Skin of body (tissue), 2 donors: ENCODE data around the gene ANGPTL4. TPM values are rescaled to one million over a fixed set of nuclear protein-coding genes. Genes with fewer than 3 reads are reported as not detected.
"Not testable (repeated sequence)": the region's sequence is repeated elsewhere in the genome, so short reads cannot be mapped to it uniquely, and the experiment has no call there.

ENCODE experiments used
- DNase-seq: peaks from one replicate; lab custom pipeline; 2025; lab: John Stamatoyannopoulos, UW
- total RNA-seq: library from RNA; depleted of rRNA; stranded (reverse); fragments of >200 nt; gene quantifications from one replicate; pipeline ENCODE4 v1.2.3, GENCODE V29; 2014

Gene ANGPTL4
- total RNA-seq, result 5.8 TPM

- no peak for DNase-seq
These were observed at the start of gene ANGPTL4 for GRCh38 chr19:8363803-8364771. Gene ANGPTL4 (plus strand): TSS chr19:8364155. CDS start chr19:8364322, 167 bp downstream.

- DNase-seq, result not testable (repeated sequence)
These were observed 48.8 kb upstream of the ANGPTL4 start for GRCh38 chr19:8314981-8315640.

GRCh38 chr19:8316351-8317125, 47.4 kb upstream of the ANGPTL4 start:
- no peak for DNase-seq

- DNase-seq, result not testable (repeated sequence)
These were observed 45.1 kb upstream of the ANGPTL4 start for GRCh38 chr19:8318835-8319234.

GRCh38 chr19:8319807-8320520, 44.0 kb upstream of the ANGPTL4 start:
- no peak for DNase-seq

GRCh38 chr19:8320564-8321066, 43.3 kb upstream of the ANGPTL4 start:
- no peak for DNase-seq

- DNase-seq, result peak; percentile 97
These were observed 42.6 kb upstream of the ANGPTL4 start, which contains the start of the genes NDUFA7 and RPS28 for GRCh38 chr19:8321067-8321985. Gene NDUFA7 (minus strand): TSS chr19:8321375. CDS start chr19:8321358, 17 bp downstream. Gene RPS28 (plus strand): TSS chr19:8321496. CDS start chr19:8321531, 35 bp downstream.

- no peak for DNase-seq
These were observed 41.8 kb upstream of the ANGPTL4 start for GRCh38 chr19:8321986-8322637.

GRCh38 chr19:8322638-8322997, 41.3 kb upstream of the ANGPTL4 start:
- DNase-seq, result no peak

- no peak for DNase-seq
These were observed 40.2 kb upstream of the ANGPTL4 start for GRCh38 chr19:8323781-8324185.

- DNase-seq, result no peak
These were observed 39.5 kb upstream of the ANGPTL4 start for GRCh38 chr19:8324186-8325050.

- no peak for DNase-seq
These were observed 38.5 kb upstream of the ANGPTL4 start for GRCh38 chr19:8325454-8325853.

GRCh38 chr19:8329996-8330395, 34.0 kb upstream of the ANGPTL4 start:
- no peak for DNase-seq

- no peak for DNase-seq
These were observed 32.6 kb upstream of the ANGPTL4 start for GRCh38 chr19:8331263-8331845.

- DNase-seq, result no peak
These were observed 30.8 kb upstream of the ANGPTL4 start for GRCh38 chr19:8332976-8333766.

GRCh38 chr19:8333767-8334457, 30.0 kb upstream of the ANGPTL4 start:
- no peak for DNase-seq
